ENCODE data around the gene CLIC6.

Gene CLIC6

DNA sequence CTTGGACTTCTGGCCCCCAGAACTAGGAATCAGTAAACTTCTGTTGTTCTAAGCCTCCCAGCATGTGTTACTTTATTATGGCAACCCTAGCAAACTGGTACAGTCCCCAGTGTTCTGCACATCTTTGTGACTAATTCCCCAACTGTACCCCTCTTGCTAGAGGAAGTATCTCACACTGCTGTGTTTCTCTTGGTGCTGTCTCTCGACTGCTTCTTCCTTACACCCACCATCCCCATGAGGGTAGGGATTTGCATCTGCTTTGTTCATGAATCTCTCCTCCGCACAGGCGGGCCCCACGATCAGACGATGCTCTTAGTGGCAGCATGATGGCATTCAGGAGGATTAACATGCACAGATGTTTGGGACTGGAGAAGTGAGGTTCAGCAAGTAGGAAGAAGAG, 46.7 kb downstream of the CLIC6 start:
- CTCF ChIA-PET, result no interaction called here
- Histone ChIP-seq H3K27ac (ENCODE audit: extremely low read depth, low read depth, low read length) (no peak overlapping the region), H3K9me3 (ENCODE audit: control insufficient read depth, insufficient read depth, low read depth, low read length) (no peaks in the 10 kb centered on the region), H3K4me3 (ENCODE audit: low read depth, low read length) (no peak overlapping the region), H3K36me3 (ENCODE audit: control insufficient read depth in 2 of 2, insufficient read depth in 1 of 2, low read length in 2 of 2) (no peaks in the 10 kb centered on the region), H3K4me1 (ENCODE audit: control insufficient read depth, insufficient read depth, low read length) (no peaks in the 10 kb centered on the region)
- POLR2A ChIA-PET, result no interaction called here
- TF ChIP-seq ZNF530 (tag by site-specific recombination; IDR thresholded peaks at IDR 0.05; ENCODE audit: low read depth) (no peak), ZNF624 (tag by site-specific recombination; IDR thresholded peaks at IDR 0.05) (no peak), ZNF776 (tag by site-specific recombination; IDR thresholded peaks at IDR 0.05; ENCODE audit: borderline replicate concordance) (no peak), ZNF2 (tag by site-specific recombination; IDR thresholded peaks at IDR 0.05) (no peak), ZNF350 (tag by site-specific recombination; IDR thresholded peaks at IDR 0.05) (no peak), ZBTB8A (tag by site-specific recombination; IDR thresholded peaks at IDR 0.05) (no peak), ZNF76 (tag by site-specific recombination; IDR thresholded peaks at IDR 0.05; ENCODE audit: borderline replicate concordance, low read depth) (no peak), ZNF747 (tag by site-specific recombination; IDR thresholded peaks at IDR 0.05) (no peak), ZNF248 (tag by site-specific recombination; IDR thresholded peaks at IDR 0.05) (no peak), SP3 (tag by site-specific recombination; IDR thresholded peaks at IDR 0.05) (no peak), ZNF677 (tag by site-specific recombination; IDR thresholded peaks at IDR 0.05) (no peak), ZNF121 (tag by site-specific recombination; IDR thresholded peaks at IDR 0.05) (no peak)
- TF ChIP-seq, protein P1, sequence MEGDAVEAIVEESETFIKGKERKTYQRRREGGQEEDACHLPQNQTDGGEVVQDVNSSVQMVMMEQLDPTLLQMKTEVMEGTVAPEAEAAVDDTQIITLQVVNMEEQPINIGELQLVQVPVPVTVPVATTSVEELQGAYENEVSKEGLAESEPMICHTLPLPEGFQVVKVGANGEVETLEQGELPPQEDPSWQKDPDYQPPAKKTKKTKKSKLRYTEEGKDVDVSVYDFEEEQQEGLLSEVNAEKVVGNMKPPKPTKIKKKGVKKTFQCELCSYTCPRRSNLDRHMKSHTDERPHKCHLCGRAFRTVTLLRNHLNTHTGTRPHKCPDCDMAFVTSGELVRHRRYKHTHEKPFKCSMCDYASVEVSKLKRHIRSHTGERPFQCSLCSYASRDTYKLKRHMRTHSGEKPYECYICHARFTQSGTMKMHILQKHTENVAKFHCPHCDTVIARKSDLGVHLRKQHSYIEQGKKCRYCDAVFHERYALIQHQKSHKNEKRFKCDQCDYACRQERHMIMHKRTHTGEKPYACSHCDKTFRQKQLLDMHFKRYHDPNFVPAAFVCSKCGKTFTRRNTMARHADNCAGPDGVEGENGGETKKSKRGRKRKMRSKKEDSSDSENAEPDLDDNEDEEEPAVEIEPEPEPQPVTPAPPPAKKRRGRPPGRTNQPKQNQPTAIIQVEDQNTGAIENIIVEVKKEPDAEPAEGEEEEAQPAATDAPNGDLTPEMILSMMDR (tag by site-specific recombination; IDR thresholded peaks at IDR 0.05), result no peak
- TF ChIP-seq, protein P2, sequence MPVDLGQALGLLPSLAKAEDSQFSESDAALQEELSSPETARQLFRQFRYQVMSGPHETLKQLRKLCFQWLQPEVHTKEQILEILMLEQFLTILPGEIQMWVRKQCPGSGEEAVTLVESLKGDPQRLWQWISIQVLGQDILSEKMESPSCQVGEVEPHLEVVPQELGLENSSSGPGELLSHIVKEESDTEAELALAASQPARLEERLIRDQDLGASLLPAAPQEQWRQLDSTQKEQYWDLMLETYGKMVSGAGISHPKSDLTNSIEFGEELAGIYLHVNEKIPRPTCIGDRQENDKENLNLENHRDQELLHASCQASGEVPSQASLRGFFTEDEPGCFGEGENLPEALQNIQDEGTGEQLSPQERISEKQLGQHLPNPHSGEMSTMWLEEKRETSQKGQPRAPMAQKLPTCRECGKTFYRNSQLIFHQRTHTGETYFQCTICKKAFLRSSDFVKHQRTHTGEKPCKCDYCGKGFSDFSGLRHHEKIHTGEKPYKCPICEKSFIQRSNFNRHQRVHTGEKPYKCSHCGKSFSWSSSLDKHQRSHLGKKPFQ (tag by site-specific recombination; IDR thresholded peaks at IDR 0.05), result no peak
- TF ChIP-seq, protein P3, sequence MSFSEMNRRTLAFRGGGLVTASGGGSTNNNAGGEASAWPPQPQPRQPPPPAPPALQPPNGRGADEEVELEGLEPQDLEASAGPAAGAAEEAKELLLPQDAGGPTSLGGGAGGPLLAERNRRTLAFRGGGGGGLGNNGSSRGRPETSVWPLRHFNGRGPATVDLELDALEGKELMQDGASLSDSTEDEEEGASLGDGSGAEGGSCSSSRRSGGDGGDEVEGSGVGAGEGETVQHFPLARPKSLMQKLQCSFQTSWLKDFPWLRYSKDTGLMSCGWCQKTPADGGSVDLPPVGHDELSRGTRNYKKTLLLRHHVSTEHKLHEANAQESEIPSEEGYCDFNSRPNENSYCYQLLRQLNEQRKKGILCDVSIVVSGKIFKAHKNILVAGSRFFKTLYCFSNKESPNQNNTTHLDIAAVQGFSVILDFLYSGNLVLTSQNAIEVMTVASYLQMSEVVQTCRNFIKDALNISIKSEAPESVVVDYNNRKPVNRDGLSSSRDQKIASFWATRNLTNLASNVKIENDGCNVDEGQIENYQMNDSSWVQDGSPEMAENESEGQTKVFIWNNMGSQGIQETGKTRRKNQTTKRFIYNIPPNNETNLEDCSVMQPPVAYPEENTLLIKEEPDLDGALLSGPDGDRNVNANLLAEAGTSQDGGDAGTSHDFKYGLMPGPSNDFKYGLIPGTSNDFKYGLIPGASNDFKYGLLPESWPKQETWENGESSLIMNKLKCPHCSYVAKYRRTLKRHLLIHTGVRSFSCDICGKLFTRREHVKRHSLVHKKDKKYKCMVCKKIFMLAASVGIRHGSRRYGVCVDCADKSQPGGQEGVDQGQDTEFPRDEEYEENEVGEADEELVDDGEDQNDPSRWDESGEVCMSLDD (tag by site-specific recombination; IDR thresholded peaks at IDR 0.05), result no peak
- TF ChIP-seq, protein P4, sequence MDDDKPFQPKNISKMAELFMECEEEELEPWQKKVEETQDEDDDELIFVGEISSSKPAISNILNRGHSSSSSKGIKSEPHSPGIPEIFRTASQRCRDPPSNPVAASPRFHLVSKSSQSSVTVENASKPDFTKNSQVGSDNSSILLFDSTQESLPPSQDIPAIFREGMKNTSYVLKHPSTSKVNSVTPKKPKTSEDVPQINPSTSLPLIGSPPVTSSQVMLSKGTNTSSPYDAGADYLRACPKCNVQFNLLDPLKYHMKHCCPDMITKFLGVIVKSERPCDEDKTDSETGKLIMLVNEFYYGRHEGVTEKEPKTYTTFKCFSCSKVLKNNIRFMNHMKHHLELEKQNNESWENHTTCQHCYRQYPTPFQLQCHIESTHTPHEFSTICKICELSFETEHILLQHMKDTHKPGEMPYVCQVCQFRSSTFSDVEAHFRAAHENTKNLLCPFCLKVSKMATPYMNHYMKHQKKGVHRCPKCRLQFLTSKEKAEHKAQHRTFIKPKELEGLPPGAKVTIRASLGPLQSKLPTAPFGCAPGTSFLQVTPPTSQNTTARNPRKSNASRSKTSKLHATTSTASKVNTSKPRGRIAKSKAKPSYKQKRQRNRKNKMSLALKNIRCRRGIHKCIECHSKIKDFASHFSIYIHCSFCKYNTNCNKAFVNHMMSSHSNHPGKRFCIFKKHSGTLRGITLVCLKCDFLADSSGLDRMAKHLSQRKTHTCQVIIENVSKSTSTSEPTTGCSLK (tag by site-specific recombination; IDR thresholded peaks at IDR 0.05), result no peak
- TF ChIP-seq, protein P5, sequence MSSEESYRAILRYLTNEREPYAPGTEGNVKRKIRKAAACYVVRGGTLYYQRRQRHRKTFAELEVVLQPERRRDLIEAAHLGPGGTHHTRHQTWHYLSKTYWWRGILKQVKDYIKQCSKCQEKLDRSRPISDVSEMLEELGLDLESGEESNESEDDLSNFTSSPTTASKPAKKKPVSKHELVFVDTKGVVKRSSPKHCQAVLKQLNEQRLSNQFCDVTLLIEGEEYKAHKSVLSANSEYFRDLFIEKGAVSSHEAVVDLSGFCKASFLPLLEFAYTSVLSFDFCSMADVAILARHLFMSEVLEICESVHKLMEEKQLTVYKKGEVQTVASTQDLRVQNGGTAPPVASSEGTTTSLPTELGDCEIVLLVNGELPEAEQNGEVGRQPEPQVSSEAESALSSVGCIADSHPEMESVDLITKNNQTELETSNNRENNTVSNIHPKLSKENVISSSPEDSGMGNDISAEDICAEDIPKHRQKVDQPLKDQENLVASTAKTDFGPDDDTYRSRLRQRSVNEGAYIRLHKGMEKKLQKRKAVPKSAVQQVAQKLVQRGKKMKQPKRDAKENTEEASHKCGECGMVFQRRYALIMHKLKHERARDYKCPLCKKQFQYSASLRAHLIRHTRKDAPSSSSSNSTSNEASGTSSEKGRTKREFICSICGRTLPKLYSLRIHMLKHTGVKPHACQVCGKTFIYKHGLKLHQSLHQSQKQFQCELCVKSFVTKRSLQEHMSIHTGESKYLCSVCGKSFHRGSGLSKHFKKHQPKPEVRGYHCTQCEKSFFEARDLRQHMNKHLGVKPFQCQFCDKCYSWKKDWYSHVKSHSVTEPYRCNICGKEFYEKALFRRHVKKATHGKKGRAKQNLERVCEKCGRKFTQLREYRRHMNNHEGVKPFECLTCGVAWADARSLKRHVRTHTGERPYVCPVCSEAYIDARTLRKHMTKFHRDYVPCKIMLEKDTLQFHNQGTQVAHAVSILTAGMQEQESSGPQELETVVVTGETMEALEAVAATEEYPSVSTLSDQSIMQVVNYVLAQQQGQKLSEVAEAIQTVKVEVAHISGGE (tag by site-specific recombination; conservative IDR thresholded peaks at IDR 0.05; ENCODE audit: low read depth), result no peak
- TF ChIP-seq, protein P6, sequence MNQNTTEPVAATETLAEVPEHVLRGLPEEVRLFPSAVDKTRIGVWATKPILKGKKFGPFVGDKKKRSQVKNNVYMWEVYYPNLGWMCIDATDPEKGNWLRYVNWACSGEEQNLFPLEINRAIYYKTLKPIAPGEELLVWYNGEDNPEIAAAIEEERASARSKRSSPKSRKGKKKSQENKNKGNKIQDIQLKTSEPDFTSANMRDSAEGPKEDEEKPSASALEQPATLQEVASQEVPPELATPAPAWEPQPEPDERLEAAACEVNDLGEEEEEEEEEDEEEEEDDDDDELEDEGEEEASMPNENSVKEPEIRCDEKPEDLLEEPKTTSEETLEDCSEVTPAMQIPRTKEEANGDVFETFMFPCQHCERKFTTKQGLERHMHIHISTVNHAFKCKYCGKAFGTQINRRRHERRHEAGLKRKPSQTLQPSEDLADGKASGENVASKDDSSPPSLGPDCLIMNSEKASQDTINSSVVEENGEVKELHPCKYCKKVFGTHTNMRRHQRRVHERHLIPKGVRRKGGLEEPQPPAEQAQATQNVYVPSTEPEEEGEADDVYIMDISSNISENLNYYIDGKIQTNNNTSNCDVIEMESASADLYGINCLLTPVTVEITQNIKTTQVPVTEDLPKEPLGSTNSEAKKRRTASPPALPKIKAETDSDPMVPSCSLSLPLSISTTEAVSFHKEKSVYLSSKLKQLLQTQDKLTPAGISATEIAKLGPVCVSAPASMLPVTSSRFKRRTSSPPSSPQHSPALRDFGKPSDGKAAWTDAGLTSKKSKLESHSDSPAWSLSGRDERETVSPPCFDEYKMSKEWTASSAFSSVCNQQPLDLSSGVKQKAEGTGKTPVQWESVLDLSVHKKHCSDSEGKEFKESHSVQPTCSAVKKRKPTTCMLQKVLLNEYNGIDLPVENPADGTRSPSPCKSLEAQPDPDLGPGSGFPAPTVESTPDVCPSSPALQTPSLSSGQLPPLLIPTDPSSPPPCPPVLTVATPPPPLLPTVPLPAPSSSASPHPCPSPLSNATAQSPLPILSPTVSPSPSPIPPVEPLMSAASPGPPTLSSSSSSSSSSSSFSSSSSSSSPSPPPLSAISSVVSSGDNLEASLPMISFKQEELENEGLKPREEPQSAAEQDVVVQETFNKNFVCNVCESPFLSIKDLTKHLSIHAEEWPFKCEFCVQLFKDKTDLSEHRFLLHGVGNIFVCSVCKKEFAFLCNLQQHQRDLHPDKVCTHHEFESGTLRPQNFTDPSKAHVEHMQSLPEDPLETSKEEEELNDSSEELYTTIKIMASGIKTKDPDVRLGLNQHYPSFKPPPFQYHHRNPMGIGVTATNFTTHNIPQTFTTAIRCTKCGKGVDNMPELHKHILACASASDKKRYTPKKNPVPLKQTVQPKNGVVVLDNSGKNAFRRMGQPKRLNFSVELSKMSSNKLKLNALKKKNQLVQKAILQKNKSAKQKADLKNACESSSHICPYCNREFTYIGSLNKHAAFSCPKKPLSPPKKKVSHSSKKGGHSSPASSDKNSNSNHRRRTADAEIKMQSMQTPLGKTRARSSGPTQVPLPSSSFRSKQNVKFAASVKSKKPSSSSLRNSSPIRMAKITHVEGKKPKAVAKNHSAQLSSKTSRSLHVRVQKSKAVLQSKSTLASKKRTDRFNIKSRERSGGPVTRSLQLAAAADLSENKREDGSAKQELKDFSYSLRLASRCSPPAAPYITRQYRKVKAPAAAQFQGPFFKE (tag by site-specific recombination; IDR thresholded peaks at IDR 0.05; ENCODE audit: borderline replicate concordance), result no peak

Measured in HEK293 (cell line).